Activated effector memory CD4-positive, alpha-beta T cell treated with Interleukin-2 at 50 U/mL for 16 hours (primary cell): ENCODE data around the gene ARHGDIB.

Experiments
- DNase-seq: peaks from one replicate; pipeline ENCODE4 v3.0.0-alpha.2; 2020

Gene ARHGDIB

GRCh38 chr12:14954269-14954668 lies 7.1 kb downstream of the ARHGDIB start:
- no peak for DNase-seq

GRCh38 chr12:14953752-14954151 lies 7.6 kb downstream of the ARHGDIB start:
- DNase-seq = no peak

DNA sequence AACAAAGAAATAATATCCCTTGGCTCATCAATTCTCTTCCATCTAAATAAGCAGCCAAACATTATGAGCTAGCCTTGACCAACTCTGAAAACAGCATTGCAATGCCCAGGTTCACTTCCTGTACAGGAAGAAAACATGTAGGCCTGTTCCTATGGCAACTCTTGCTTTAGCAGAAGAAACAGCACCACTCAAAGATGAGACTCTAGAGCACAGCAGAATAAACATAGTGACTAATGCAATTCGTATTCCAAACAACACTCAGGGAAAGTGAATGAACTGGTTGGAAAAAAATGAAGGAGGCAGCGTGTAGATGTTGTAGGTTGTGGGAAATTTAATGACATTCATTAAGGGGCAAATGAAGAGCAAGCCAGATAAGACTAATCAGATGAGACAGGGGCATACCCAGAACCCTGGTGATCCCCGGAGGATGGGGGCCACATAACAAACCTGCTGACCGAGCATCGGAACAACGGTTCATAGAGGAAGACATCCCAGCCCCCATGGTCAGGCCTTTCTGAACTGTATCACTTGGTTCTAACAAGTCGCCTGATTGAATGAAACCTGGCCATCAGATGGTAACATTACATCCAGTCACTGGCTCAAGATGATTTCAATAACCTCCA lies 9.0 kb downstream of the ARHGDIB start:
- no peak for DNase-seq

DNA sequence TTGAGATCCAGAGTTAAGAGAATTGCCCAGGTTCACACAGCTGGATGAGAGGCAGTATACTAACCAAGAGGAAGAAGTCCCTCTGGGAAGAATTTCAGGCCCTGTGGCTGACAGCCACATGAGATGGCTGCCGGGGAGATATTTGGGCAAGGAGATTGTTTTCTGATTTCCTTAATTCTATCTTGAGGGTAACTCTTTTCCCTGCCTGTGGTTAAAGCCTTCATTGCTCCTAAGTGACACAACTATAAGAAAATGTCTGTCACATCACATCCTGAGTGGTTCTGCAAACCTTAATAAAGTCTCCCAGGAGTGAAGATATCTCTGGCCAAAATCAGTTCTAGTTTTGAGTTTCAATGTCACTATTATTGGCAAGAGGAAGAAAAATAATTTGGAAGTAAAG lies 9.6 kb downstream of the ARHGDIB start:
- no peak for DNase-seq

- no peak for DNase-seq
Observed at GRCh38 chr12:14950982-14951746, 10.2 kb downstream of the ARHGDIB start.

- no peak for DNase-seq
Observed at GRCh38 chr12:14950421-14950820, 11.0 kb downstream of the ARHGDIB start.

- DNase-seq = no peak
Observed at GRCh38 chr12:14949631-14950030, 11.8 kb downstream of the ARHGDIB start.

- DNase-seq = no peak
Observed at GRCh38 chr12:14948672-14949071, 12.7 kb downstream of the ARHGDIB start.

DNA sequence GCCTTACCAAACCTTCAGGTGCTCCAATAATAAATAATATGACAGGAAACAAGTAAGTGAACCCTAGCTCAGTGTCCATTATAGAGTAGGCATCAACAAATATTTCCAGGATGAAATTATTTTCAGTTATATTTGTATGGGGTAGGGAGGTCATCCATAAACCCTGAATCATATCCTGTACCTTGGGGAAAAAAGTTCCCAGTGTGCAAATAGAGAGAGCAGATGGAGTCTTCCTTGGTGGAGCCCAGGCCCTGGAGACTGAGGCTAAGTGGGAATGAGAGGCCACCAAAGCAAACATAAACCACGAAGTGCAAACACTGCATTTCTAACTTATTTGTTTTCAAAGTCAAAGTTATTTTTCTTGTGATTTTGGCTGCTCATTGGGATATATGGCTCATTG lies 14.5 kb downstream of the ARHGDIB start:
- DNase-seq = no peak

DNA sequence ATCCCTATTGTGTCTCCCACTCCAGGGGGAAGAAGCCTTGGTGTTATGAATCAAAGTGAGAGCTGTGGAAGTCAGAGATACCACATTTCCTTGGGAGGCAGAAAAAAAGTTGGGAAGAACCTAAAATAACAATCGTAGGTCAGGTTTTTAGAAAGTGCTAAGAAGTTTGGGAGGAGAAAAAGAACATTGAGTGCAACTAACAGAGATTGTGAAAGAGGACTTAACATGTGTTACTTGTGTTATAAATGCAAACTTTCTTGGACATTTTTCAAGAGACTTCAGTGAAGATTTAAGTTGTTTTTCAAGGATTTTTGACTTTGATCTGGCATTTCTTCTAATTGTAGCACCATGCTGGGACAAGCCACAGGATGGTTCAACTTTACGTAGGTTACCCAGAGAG lies 15.2 kb downstream of the ARHGDIB start:
- DNase-seq = no peak

- DNase-seq = no peak
Observed at GRCh38 chr12:14942196-14942931, 19.0 kb downstream of the ARHGDIB start.

GRCh38 chr12:14941369-14941768 lies 20.0 kb downstream of the ARHGDIB start:
- no peak for DNase-seq

DNA sequence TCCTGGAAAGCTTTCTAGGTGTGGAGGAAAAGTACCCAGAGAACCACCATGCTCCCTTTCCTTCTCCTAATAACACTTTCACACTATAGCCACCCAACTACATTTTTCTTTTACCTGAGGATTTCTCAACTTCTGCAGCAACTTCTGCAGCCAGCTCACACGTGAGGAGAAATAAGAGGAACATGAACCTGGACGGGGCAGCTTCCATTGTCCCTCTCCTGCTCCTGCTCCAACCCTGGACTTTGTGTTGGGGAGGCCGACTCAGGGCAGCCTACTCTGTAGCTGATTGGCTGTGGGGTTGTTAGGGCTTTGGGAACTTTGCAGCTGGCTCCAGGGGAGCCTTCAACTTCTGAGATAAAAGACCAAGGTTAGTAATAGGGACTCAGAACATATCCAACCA lies 23.1 kb downstream of the ARHGDIB start, which contains the start of gene ERP27:
ERP27 (minus strand) TSS at position 237 of the 400 bp plus-strand sequence; CDS start at position 208, 29 bp downstream.
- no peak for DNase-seq

DNA sequence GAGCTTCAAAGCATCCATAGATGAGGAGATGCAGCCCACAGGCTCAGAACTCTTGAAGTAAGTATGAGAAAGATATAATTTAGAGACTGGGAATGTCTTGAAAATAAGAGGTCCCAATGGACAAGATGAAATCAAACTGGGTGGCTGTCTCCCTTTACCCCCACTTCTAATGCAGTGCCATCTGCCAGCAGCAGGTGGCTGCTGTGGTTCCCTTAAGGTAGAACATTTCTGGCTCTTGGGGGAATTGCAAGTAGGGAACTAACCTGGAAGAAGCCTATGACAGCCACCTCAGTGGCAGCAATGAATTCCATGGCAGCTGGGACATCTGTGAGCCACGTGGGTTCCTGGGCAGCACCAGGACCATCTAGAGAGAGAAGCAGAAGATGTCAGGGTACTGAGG lies 23.7 kb downstream of the ARHGDIB start:
- DNase-seq = no peak

- DNase-seq = no peak
Observed at GRCh38 chr12:14937014-14937413, 24.4 kb downstream of the ARHGDIB start.

GRCh38 chr12:14936224-14936861 lies 25.1 kb downstream of the ARHGDIB start:
- DNase-seq = no peak

DNA sequence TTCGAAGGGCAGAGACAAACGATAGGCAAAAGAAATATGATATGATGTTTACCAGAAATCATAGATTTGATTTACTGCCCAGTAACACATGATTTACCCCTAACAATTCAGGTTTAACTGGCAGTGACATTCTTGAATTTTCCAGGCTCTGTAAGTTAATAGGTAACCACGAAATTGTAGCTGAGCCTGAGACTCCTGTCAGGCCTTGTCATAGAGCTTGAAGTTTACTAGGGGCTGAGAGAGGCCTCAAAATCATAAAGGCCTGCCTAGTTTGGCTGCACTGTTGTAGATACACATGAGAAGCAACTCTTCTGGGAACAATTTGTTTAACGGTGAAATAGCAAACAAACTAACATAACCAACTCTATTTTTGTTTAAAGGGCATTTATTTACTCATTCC lies 26.4 kb downstream of the ARHGDIB start:
- no peak for DNase-seq

GRCh38 chr12:14934511-14934910 lies 26.9 kb downstream of the ARHGDIB start:
- no peak for DNase-seq

GRCh38 chr12:14931791-14932560 lies 29.4 kb downstream of the ARHGDIB start:
- no peak for DNase-seq

DNA sequence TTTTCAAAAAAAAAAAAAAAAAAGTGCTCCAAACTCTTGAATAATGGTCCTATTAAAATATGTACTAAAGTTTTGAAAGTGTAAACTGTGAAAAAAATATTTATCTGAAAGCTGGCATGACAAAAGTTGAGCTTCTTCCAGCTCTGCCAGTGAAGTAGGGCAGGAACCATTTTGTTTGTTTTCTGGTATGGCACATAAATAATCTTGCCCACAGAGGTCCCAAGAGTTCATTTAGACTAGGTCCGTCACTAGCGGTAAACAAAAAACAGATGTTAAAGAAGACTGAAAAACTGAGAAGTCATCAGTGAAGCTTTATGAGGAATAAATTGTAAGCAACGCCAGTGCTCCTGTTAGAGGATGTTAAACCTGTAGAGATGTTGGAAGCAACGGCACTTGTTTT lies 30.0 kb downstream of the ARHGDIB start:
- no peak for DNase-seq

DNA sequence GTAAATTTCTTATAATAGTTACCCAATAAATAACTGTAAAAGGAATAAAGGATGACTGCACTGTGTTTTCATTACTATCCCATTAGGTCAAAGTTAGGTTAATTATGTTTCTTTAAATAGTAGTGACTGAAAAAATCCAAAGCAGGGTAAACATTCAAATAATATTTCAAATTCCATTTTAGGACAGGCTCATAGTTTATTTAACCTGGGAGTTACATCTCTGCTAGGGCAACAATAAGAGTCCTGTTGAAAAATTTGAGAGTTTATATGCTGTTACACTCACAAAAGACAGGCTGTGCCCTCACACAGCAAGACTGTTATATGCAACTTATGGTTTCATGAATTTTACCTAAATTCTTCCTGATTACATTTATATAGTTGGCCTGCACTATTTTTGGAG lies 31.1 kb downstream of the ARHGDIB start:
- no peak for DNase-seq

- no peak for DNase-seq
Observed at GRCh38 chr12:14928931-14929330, 32.5 kb downstream of the ARHGDIB start.

- no peak for DNase-seq
Observed at GRCh38 chr12:14927267-14927666, 34.1 kb downstream of the ARHGDIB start.
